Dermis microvascular lymphatic vessel endothelial cell (primary cell): ENCODE measurements around the gene RER1. TPM values are rescaled to one million over a fixed set of nuclear protein-coding genes. Genes with fewer than 3 reads are reported as not detected.

Experiments used
- DNase-seq, 2 donors: peaks; one replicate each; pipeline versions ENCODE4 v3.0.0 to v3.0.0-alpha.2; 2010; ENCODE audit warnings: low read depth in 2 of 2
- total RNA-seq: library from RNA; depleted of rRNA; stranded (reverse); fragments of >200 nt; gene quantifications from 2 replicates; pipeline ENCODE4 v1.2.1, GENCODE V29; 2014

Gene RER1
- 44.5 and 47.2 TPM in 2 replicates for total RNA-seq

- peak; percentile 96 to 99 for DNase-seq
Measured at GRCh38 chr1:2391041-2391930, at the start of gene RER1, which contains the start of gene MORN1. Gene RER1, plus strand, starts transcription at chr1:2391841. Its CDS starts 3,950 bp downstream, at chr1:2395791. Gene MORN1, minus strand, starts transcription at chr1:2391554. Its CDS starts 21 bp downstream, at chr1:2391533.

DNA sequence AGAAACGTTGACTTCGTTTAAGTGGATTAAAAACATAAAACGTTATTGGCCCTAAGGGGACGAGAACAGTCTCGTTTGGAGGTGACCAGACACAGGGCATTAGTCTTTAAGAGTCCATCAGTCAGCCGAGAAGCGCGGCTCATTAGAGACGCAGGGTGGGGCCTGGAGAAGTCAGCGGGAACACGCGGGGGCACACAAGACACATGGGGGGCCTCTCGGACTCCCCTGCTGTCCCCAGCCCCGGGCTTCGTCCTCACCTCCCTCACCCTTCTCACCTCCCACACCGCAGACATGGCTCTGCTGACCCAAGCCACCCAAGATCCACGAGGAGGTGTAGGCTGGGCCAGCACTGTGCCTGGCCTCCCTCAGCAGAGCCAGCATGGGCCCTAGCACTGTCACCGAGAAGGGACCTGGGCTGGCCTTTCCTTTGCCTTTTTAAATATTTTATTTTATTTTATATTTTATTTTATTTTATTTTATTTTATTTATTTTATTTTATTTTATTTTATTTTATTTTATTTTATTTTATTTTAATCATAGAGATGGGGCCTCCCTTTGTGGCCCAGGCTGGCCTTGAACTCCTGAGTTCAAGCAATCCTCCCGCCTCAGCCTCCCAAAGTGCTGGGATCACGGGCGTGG is 49.1 kb upstream of the RER1 start:
- DNase-seq: no peak

DNA sequence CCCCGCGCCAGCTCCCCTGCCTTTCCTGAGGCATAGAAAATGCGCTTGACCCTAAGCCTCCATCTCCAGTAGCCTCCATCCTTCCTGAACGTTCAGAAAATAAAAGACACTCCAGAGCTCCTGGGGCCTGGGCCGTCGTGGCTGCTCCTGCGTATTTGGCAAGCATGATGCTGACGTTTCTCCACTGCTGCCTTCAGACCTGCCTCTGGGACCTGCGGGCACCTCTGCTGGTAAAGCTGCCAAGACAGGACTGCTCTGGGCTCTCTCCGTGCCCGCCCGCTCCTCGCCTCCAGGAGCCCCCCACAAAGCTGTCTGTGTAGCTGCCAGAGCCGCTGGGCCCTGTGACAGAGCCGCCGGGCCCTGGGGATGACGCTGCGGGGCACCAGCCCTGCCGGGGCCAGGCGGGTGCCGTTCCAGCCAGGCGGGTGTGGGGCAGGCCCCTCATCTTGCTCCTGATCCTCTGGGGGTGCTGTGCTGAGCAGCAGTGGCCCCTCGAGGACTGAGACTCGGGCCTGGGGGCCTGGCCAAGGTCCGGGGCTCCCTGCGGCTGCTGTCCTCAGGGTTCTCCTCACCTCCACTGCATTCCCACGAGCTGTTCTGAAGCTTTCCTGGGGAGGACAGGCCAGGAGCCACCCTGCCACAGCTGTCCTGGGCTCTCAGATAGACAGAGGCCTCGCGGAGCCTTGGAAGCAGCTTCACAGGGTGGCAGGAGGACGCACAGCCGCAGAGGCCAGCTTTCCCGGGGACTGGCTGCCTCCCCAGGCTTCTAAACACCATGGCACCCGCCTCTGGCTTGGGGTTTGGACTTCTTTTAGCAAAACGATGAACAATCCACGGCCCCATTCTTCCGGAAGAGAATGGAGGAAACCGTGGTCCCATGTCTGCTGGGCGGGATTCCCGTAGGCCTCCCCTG is 48.4 kb upstream of the RER1 start:
- no peak for DNase-seq

GRCh38 chr1:2344121-2344681 is 47.4 kb upstream of the RER1 start:
- DNase-seq: no peak

- no peak for DNase-seq
Measured at GRCh38 chr1:2344744-2345296, 46.8 kb upstream of the RER1 start.

DNA sequence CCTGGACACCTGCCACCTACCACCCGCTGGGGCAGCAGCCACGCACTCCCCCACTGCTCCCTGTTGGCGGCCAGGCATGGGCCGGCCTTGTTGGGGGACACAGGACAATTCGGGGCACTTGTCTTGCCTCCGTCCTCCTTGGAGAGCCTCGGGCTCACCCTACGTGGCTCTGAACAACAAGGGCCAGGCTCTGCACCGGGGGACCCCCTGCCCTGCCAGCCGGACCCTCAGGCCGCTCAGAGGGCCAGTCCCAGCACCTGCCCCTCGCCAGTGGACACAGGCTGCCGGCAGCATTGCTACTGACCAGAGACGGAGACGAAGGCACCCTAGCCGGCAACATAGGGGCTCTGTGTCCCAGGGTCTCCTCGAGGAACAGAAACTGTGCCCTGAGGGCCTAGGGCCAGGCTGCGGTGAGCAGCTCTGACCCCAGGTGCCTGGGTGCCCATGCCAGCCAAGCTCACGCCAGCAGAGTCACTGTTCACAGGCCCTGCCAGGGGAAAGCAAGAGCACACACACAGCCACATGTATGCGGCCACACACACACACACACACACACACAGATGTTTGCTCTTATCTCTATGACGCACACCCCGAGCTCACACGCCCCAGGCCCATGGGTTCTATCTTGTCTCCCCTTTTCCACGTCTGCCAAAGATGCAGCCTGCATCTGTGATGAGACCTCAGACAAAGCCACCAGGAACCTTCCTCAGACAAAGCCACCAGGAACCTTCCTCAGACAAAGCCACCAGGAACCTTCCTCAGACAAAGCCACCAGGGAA is 46.2 kb upstream of the RER1 start:
- no peak for DNase-seq

DNA sequence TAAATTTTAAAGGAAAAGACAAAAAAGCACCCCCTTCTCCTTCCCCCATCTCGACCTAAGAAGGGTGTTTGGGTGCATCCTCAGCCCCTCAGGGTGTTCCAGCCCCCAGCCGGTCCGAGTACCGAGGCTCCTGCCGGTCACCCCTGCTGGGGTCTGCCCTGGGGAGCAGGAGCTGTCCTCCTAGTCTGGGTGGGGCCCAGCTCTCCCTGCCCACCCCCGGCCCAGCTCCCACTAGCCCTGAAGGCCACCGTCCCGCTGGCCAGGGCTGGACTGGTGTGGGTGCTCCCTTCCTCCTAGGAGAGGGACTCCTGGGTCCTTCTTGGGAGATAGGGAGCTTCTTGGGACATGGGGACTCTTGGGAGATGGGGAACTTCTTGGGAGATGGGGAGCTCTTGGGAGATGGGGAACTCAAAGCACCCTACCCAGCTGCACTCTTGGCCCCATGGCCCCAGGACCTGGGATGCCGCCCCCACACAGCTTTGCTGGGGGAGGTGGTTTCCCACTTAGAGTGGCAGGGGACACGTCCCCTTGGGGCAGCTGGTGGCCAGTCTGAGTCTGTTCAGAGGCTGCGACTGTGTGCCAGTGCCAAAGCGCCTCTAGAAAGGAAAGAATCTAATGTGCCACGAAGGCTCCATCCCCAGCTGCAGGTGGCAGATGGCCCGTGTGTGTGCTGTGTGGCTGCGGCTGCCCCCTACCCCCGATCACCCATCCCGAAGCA is 44.8 kb upstream of the RER1 start:
- no peak for DNase-seq

DNA sequence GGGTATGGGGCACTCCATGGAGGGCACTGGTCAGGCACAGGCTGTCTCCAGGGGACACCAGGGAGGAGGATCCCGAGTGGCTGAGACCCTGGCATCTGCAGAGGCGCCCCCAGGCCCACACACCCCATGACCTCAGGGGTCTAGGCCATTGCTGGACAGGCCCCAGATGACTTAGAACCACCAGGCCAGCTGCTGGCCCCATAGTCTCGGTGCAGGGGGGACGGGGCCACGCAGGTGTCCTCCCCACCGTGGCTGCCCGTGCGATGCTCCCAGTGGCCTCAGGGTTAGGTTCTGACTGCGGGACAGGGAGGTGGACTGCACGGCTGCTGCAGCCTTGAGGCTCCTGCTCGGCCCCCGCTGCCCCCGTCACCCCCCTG is 44.2 kb upstream of the RER1 start:
- no peak for DNase-seq

- no peak for DNase-seq
Measured at GRCh38 chr1:2347896-2348295, 43.7 kb upstream of the RER1 start.

DNA sequence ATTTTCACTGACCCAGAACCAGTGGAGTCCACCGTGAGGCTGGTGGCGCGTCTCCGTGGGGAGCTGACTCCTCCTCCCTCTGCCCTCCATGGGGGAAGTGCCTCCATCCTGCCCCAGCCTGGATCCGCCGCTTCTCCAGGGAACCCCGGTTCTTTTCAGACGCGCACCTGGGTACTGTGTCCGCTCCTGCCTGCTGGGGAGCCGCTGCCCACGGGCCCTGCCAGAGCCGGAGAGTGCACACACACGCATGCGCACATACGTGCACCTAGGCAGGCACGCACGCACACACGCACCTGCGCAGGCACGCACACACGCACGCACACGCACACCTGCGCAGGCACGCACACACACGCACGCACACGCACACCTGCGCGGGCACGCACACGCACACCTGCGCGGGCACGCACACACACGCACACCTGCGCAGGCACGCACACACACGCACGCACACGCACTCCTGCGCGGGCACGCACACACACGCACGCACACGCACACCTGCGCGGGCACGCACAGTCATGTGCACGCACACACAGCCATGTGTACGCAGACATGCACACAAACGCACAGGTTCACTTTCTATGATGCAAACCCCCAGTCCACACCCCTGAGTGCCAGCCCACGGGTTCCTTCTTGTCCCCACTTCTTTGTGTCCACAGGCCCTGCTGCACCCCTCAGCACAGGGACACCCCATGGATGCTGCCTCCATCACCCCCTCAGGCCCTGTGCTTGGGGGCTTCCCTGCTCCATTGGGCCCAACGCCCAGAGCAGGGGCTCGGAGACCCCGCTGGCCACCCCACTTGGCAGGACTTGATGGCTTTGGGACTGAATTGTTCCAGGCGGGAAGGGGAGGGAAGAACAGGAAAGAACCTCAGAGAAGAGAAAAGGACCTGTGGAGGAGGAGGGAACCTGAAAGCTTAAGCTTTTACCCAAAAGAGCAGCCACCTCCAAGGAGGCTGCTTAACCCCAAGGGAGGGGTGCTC is 43.0 kb upstream of the RER1 start:
- DNase-seq: no peak

DNA sequence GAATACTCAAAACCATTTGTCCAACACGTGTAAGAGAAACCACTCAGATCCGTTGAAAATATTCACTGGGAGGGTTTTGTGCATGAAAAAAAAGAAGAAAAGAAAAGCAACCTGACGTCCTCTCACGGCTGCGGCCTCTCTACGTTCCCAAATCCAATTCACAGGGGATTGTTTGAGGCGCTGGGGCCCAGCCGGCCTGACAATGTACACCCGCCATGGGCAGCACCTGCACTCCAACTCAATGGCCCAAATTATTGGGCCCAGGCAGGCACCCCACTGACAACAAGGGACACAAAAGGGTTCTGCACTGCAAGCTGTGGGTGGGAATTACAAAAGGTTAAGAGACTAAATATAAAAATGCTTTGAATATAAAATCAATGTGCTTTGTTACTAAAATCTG is 41.8 kb upstream of the RER1 start:
- DNase-seq: no peak

GRCh38 chr1:2350501-2350900 is 41.1 kb upstream of the RER1 start:
- DNase-seq: no peak

GRCh38 chr1:2350911-2351655 is 40.6 kb upstream of the RER1 start:
- no peak for DNase-seq

- no peak for DNase-seq
Measured at GRCh38 chr1:2351723-2352122, 39.9 kb upstream of the RER1 start.

DNA sequence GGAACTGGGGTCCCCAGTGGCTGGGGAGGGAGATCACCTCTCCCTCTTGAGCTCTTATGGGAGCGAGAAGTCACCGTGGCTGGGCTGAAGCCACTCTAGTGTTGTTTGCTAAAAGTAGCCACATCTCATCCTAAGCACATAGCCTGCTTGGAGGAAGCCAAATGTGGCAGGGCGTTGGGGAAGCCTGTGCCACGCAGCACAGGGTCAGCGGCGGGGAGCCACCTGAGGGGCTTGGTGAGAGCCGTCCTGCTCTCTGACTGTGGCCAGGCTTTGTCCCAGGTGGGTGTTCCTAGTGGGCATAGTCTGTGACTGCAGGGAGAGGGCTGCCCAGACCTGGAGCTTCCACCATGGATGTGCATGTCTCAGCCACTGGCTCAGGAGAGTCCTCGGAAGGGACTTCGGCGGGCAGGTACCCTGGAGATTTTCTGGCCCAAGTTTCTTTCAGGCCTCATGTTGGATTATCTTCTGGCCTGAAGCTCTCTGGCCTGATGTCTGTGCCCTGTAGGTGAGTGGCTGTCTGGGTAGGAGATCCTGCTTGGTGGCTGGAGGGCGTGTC is 39.2 kb upstream of the RER1 start:
- DNase-seq: no peak

- DNase-seq: no peak
Measured at GRCh38 chr1:2352897-2353550, 38.6 kb upstream of the RER1 start.
